RKO (cell line): ENCODE results near the gene WIPF2.

Experiments used
- DNase-seq: peaks from one replicate; pipeline ENCODE4 v3.0.0-alpha.2; 2016; ENCODE audit warnings: low spot score

The WIPF2 gene

DNA sequence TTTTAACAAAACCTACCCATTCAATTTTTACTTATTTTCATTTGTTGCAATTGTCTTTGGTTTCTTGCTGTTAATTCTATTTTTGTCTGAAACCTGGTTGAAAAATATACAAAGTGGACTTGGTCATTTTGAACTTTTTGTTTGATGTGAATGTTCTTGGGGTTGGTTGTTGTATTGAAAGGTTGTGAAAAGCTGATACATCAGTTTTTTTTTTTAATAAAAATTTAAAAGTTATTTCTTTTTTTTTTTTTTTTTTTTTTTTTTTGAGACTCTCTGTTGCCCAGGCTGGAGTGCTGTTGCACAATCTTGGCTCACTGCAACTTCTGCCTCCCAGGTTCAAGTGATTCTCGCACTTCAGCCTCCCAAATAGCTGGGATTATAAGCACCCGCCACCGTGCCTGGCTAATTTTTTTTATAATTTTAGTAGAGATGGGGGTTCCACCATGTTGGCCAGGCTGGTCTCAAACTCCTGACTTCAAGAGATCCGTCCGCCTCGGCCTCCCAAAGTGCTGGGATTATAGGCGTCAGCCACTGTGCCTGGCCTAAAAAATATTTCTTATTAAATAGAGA lies 28.9 kb downstream of the WIPF2 start:
- no peak for DNase-seq

DNA sequence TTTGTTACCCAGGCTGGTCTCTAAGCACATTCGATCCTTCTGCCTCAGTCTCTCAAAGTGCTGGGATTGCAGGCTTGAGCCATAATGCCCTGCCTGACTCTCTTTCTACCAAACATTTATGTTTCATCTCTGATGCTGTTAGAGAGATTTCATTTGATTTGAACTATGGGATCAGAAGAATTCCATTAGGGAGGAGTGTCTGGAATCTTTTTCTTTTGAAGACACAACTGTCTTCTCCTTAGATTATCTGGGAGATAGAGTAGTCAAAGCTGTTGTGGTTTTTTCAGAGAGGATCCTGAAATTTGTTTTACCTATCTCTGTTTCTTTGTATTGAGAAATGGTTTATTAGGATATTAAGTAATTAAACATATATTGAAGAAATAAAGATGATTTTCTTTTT lies 29.4 kb downstream of the WIPF2 start:
- DNase-seq = no peak

DNA sequence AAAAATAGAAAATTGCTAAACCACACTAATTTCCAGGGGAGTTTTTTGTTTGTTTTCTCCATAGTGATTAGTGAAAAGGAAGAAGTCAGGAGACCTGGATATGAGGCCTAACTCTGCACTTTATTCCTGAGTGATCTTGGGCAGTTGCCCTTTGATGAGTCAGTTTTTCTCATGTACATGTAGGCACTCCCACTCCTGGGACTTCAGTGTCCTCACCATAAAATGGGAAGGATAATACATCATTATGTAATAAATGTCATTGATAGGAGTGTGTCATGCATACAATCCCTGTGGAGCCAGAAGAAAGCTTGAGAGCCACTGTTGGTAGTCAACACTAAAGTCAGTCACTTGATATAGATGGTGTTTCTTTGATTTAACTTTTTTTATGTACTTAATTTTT lies 32.5 kb downstream of the WIPF2 start:
- DNase-seq = peak; percentile 74

DNA sequence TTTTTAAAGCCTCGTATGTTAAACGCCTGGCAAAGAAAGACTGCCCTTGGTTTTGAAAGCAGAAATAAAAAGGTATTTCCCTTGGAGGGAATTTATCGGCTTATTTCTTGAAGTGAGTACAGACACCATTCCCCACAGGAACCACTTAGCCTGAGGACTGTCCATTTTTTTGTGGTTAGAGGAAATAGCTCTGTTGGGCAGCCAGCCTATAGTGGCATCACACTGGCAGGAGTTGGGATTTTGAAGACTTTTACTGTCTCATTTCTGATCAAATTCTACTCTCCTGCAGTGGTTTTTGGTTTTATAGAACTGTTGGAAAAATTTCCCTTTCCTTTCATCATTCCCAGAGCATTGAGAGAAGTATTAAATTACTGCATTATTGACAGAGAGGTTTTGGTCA lies 34.5 kb downstream of the WIPF2 start:
- no peak for DNase-seq

DNA sequence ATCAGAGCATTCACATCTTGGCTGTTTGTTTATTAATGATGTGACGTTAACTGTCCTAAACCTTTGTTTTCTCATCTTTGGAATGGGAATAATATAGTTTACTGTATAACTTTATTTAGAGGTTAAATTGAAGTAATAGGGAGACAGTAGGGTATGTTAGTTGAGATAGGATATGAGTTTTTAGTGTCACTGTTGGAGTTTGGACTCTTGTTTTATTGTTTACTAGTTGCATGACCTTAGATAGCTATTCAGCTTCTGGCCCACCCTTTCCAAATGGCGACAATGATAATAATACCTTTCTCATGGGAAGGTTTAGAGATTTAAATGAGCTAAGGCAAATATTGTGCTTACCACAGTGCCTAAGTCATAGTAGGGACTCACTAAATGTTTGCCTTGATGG lies 40.4 kb downstream of the WIPF2 start:
- DNase-seq = no peak

DNA sequence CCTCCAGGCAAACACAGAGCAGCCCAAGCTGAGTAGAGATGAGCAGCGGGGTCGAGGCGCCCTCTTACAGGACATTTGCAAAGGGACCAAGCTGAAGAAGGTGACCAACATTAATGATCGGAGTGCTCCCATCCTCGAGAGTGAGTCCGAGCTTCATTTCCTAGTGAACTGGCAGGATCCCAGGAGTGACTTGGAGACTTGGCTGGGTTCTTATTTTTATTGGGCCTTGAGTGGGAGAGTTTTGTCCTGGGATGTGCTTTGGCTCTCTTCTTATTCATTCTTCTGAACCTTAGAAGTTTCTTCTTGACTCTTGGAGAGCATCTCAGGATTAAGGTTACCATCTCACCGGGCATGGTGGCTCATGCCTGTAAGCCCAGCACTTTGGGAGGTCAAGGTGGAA lies 41.4 kb downstream of the WIPF2 start:
- DNase-seq = no peak

DNA sequence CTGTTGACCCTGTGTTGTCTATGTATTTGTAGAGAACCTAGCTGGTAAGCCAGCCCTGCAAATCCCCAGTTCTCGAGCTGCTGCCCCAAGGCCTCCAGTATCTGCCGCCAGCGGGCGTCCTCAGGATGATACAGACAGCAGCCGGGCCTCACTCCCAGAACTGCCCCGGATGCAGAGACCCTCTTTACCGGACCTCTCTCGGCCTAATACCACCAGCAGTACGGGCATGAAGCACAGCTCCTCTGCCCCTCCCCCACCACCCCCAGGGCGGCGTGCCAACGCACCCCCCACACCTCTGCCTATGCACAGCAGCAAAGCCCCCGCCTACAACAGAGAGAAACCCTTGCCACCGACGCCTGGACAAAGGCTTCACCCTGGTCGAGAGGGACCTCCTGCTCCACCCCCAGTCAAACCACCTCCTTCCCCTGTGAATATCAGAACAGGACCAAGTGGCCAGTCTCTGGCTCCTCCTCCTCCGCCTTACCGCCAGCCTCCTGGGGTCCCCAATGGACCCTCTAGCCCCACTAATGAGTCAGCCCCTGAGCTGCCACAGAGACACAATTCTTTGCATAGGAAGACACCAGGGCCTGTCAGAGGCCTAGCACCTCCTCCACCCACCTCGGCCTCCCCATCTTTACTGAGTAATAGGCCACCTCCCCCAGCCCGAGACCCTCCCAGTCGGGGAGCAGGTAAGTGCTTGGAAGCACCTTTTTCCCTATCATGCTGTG lies 45.5 kb downstream of the WIPF2 start:
- no peak for DNase-seq

DNA sequence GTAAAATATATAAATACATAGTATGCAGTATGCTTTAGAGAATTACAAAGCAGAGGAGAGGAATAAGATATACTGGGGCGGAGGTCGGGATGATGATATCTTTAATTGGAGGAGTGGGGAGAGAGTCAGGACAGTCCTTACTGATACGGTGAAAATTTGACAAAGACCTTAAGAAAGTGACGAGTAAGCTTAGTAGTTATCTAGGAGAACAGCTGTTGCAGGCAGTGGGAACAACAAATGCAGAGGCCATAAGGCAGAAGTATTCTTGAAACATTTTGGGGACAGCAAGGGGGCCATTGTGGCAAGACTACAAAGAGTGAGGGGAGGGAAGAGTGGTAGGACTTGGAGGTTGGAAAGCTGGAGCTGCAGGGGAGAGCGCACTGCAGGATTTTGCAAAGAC lies 46.2 kb downstream of the WIPF2 start:
- no peak for DNase-seq

DNA sequence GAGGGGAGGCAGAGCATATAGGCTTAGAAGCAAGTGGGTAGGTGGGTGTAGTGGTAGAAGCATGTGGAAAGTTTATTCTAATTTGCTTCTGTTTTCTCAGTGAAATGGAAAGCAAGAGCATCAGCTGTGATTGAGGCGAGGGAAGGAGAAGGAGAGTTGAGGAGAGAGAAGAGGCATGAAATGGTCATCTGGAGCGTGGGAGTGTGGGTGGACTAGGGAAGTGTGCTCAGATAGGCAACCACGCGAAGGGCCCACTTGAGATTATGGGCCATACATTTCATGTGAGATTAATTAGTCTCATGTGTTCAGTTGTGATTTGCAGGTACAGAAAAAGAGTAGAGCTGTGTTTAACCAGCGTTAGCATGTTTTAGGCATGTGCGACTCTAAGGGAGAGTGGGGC lies 47.8 kb downstream of the WIPF2 start:
- DNase-seq = no peak

DNA sequence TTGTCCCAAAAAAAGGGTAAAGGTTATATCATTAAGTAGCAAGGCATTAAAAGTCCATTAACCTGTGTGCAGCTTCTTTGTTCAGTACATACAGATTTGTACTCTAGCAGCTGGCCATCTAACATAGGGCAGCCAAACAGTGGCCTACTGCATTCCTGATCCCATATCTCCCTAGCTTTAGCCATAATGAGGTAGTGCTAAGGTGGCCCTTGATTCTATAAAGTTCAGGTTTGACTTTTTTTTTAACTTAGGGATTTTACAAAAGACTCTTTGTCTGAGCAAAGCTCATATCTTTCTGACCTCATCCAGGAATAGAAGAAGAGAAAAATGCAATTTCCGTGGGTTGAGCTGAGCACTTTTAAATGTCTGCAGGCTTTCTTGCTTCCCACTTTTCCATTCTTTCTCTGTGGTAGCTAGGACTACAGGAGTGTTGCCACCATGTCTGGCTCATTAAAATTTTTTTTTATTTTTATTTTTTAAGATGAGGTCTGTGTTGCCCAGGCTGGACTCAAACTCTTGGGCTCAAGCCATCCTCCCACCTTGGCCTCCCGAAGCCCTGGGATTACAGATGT lies 49.1 kb downstream of the WIPF2 start:
- no peak for DNase-seq

DNA sequence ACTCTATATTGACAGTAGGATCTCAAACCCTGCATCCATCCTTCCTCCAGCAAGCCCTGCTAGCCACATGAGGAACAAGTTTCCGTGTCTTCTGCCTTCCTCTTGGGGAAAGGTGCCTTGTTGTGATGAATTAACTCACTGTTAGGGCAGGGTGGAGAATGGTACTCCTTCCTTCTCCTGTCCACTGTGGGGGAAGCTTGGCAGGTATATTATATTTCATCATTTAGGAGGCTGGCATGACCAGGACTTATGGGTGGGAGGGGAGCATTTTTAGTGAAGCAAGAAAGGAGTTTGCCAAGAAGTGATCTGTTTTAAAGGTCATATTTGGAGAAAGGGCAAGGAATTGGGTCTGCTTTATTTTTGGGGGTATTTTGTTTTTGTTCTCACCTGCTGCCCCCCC lies 59.3 kb downstream of the WIPF2 start:
- no peak for DNase-seq

DNA sequence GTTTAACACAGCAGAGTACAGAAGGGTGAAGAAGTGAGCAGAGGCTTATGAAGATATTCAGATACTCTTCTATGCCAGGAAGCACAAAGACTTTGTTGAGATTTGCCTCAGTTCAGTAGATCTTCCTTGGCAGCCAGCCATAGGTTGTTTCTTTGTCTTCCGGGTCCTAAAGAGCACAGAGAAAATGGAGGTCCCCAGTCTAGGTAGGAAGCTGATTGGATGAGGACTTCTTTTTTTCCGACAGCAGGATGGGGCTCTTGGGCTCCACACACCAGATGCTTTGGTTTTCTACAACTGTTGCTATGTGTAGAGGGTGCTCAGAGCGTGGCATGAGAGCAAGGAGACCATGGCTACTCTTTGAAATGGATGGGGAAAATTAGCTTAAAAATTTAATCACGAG lies 60.3 kb downstream of the WIPF2 start:
- DNase-seq = no peak

DNA sequence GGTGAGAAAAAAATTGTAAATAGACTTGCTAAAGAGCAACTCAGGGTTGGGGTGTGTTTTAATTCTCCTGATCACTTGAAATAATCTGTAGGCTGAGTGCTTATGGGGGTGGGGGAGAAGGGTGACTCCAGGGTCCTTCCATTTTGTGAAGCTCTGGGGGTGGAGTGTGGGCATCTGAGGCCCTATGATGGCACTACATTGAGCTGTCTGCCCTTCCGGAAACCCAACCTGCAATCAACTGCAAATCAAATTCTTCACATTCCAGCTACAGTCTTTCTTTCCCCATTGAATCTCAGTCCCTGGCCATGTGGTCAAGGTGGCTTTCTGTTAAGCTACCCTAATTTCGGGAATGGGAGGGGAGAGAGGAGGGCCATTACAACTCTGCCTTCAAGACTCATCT lies 62.6 kb downstream of the WIPF2 start:
- no peak for DNase-seq

DNA sequence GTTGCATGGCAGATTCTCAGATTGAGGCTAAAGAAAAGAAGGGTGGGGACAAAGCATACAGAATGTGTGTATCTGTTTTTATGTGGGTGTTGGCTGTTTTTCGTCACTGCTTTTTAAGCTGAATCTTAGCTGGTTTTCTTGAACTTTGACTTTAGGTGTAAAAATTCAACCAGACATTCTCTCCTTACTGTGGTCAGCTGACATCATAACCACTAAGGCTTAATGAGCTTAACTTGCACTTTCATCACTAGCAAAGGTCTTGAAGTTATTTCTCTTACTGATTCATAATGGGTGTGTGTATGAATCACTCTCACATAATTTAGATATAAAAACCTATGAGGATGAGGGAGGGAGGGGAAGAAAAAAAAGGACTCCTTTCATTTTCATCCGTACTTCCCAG lies 64.6 kb downstream of the WIPF2 start:
- peak; percentile 85 for DNase-seq

DNA sequence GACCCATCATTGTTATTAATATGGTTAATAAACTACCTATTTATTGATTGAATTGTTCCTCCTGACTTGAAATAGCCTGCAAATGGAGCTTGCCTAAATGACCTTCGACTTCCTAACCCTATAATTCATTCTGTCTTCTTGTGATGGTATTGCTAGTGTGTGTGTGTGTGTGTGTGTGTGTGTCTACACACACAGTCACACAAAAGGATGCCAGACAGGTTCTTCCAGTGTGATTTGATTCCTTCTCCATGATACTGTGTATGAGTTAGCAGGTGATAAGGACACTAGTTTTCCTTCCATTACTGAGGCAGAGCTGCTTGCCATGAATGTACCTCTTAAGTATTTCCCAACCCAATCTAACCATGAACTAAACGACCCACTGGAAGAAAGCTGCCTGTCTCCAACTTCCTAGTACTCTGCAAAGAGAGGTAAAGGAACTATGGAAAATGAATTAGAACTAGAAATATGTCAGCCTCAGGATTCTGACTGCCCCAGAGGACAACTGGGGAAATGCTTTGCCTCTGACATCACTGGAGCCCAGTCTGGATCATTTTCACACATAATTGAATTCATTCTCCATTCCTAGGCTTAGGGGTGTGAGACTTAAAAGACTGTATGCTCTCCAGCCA lies 65.1 kb downstream of the WIPF2 start:
- peak; percentile 34 for DNase-seq

DNA sequence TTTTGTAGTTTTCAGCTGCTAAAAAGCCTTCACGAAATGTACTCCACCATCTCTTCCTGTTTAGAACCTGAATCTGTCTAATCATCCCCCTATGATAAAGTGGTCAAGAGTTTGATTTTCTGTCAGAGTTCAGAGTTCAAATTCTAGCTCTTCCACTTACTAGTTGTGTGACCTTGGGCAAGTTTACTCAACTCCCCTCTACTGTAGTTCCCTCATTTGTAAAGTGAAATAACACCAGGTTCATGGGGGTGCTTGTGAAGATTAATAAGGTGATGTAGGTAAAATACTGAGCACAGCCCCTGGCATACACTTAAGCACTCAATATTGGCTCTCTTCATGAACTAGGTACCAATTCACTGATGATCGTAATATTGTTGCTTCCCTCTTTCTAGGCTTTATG lies 67.4 kb downstream of the WIPF2 start:
- no peak for DNase-seq

DNA sequence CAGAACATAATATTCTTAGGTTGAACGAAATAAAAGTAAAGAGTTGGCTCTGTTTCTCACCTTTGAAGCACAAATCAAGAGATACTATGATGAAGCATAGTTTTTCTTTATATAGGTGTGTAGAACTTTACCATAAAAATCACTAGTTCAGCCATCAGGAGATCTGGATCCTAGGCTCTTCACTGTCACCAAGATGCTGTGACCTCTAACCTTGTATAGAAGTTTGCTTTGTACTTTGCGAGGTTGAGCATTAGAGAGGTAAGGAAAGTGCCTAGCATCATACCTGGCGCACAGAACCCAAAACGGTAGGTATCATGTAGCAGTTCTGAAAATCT lies 68.0 kb downstream of the WIPF2 start:
- DNase-seq = no peak

DNA sequence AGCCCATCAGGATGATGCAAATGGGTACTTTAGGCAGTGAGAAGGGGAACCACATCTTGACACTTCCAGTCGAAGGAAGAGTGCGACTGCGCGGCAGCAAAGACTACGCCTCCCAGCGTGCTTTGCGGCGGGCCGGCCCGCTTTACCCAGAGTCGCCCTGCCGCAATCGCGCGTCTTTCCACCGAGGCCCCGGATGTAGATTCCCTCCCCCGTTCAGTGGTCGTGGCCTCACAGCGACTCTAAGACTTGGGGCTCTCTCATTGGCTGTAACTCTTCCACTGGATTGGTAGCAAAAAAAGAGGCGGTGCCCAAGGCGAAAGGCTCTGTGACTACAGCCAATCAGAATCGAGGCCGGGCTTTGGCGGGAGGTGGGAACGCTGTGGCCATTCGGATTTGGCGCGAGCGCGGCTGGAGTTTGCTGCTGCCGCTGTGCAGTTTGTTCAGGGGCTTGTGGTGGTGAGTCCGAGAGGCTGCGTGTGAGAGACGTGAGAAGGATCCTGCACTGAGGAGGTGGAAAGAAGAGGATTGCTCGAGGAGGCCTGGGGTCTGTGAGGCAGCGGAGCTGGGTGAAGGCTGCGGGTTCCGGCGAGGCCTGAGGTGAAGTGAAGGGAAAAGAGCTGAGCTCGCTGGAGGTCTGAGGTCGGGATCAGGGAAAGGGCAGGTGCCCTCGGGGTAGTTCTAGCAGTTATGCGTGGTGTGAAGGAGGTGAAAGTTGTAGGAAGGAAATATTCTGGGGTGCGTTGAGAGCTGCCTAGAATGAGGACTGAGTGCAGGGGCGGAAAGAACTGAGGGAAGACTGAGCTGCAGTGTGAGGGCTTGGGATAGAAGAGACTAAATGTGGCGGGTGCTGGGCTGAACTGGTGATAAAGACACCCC lies 68.6 kb downstream of the WIPF2 start, which contains the start of gene CDC6:
Gene CDC6 (plus strand): TSS at position 386 of the 876 bp plus-strand sequence. CDS start 1,542 bp downstream, outside the sequence.
- DNase-seq = peak; percentile 100

DNA sequence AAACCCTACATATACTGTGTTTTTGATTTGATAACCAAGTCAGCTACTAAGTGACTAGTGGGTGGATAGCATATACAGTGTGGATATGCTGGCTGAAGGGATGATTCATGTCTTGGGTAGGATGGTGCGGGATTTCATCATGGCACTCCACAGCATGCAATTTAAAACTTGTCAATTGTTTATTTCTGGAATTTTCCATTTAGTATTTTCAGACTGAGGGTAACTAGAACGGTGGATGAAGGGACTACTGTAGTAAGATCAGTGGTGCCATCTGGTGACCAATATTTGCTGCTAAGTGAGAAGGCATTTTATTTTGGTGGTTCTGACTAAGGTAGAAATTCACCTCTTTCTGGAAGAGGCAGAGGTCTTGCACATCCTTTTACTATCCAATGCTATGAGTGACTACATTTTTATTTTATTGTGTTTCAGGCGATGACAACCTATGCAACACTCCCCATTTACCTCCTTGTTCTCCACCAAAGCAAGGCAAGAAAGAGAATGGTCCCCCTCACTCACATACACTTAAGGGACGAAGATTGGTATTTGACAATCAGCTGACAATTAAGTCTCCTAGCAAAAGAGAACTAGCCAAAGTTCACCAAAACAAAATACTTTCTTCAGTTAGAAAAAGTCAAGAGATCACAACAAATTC lies 71.7 kb downstream of the WIPF2 start:
- peak; percentile 89 for DNase-seq

DNA sequence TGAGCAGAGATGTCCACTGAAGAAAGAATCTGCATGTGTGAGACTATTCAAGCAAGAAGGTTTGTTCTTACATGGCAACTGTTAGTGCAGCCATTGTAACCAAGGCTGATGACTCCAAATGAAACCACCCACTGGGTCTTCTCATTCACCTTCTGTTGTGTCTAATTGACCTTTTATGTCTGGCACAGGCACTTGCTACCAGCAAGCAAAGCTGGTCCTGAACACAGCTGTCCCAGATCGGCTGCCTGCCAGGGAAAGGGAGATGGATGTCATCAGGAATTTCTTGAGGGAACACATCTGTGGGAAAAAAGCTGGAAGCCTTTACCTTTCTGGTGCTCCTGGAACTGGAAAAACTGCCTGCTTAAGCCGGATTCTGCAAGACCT lies 72.2 kb downstream of the WIPF2 start:
- no peak for DNase-seq

DNA sequence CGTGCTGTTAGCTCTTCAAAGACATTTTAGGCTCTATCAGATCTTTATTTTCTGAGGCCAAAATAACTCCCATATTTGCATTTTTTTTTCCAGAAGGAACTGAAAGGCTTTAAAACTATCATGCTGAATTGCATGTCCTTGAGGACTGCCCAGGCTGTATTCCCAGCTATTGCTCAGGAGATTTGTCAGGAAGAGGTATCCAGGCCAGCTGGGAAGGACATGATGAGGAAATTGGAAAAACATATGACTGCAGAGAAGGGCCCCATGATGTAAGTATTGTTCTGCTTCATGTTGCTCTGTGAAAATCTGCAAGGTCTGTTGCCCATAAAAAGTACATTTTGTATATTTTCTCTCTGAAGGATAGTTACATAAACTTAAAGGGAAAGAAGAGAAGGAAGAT lies 74.3 kb downstream of the WIPF2 start:
- DNase-seq = no peak
